Midbrain (tissue), 1 donor: ENCODE measurements around the gene PCAT6.
"Not testable (repeated sequence)": the region's sequence is repeated elsewhere in the genome, so short reads cannot be mapped to it uniquely, and the experiment has no call there.

ENCODE experiments used
- DNase-seq: peaks from one replicate; lab custom pipeline; 2025; lab: John Stamatoyannopoulos, UW

Gene PCAT6

GRCh38 chr1:202810615-202811295 is at the start of gene PCAT6:
Gene PCAT6 (plus strand): TSS chr1:202810954.
- DNase-seq: peak; percentile 96

- DNase-seq: no peak
These were observed 48.7 kb upstream of the PCAT6 start for GRCh38 chr1:202762019-202762418.

- DNase-seq: no peak
These were observed 45.0 kb upstream of the PCAT6 start for GRCh38 chr1:202765721-202766120.

GRCh38 chr1:202770135-202770534 is 40.6 kb upstream of the PCAT6 start:
- DNase-seq: no peak

- DNase-seq: no peak
These were observed 29.6 kb upstream of the PCAT6 start for GRCh38 chr1:202781180-202781579.

GRCh38 chr1:202786804-202787203 is 23.9 kb upstream of the PCAT6 start:
- no peak for DNase-seq

GRCh38 chr1:202788800-202789199 is 22.0 kb upstream of the PCAT6 start:
- DNase-seq: no peak

GRCh38 chr1:202791077-202791747 is 19.5 kb upstream of the PCAT6 start:
- DNase-seq: no peak

GRCh38 chr1:202794051-202794740 is 16.6 kb upstream of the PCAT6 start:
- no peak for DNase-seq

GRCh38 chr1:202794931-202795330 is 15.8 kb upstream of the PCAT6 start:
- not testable (repeated sequence) for DNase-seq

GRCh38 chr1:202796670-202797069 is 14.1 kb upstream of the PCAT6 start:
- no peak for DNase-seq

- no peak for DNase-seq
These were observed 12.5 kb upstream of the PCAT6 start for GRCh38 chr1:202798260-202798659.

GRCh38 chr1:202798792-202799331 is 11.9 kb upstream of the PCAT6 start:
- no peak for DNase-seq

GRCh38 chr1:202800742-202801141 is 10.0 kb upstream of the PCAT6 start:
- DNase-seq: no peak

GRCh38 chr1:202801175-202801574 is 9.6 kb upstream of the PCAT6 start:
- DNase-seq: no peak

GRCh38 chr1:202802034-202802433 is 8.7 kb upstream of the PCAT6 start:
- DNase-seq: no peak

- DNase-seq: no peak
These were observed 7.5 kb upstream of the PCAT6 start for GRCh38 chr1:202802998-202803932.

- no peak for DNase-seq
These were observed 6.6 kb upstream of the PCAT6 start for GRCh38 chr1:202804126-202804525.

- DNase-seq: no peak
These were observed 4.6 kb upstream of the PCAT6 start for GRCh38 chr1:202805886-202806844.

GRCh38 chr1:202806845-202807450 is 3.8 kb upstream of the PCAT6 start:
- peak; percentile 19 for DNase-seq
